NCI-H2081 treated with DMSO at 0.1 percent for 48 hours (cell line): ENCODE measurements around the gene JTB.

Source experiments
- DNase-seq: peaks from one replicate; lab custom pipeline; 2025; lab: John Stamatoyannopoulos, UW

The JTB gene

DNA sequence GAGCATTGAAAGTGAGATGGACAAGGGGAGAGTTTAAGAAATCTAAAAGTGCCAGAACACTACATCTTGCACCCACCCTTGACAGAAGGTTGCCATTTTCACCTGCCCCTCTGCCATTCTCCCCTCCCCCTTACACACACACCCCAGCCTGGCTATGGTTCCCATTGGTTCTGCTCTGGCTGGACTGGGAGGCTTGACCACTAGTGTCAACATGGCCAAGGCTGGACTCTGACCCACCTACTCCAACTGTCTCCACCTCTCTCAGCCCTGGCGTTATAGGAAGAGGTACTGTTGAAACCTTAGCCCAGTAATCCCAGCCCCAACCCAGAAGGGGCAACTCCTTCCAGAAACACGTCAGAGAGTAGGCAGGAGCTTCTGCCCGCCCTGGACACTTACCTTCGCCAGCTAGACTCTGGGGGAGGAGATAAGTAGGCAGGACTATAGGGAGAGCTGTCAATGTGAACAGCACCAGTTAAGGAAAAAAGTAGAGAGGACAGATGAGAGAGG is 23.6 kb downstream of the JTB start:
- DNase-seq = no peak

DNA sequence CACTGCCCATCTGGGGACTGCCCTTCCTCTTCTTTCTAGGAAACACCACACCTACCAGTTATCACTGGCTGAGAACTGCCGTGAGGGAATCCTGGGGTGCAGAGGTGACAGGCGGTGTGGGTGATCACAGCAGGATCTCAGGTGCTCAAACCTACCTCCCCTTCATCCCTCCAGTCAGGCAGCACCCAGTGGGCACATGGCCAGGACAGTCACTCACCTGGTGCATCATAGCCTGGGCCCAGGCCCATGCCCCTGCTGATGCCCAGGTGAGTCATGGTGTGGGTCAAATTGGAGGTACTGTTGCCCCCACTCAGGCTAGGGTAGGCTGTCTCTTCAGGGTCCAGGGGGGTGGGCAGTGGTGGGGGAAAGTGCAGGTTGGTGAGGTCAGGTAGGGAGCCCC is 25.7 kb downstream of the JTB start:
- DNase-seq = no peak

DNA sequence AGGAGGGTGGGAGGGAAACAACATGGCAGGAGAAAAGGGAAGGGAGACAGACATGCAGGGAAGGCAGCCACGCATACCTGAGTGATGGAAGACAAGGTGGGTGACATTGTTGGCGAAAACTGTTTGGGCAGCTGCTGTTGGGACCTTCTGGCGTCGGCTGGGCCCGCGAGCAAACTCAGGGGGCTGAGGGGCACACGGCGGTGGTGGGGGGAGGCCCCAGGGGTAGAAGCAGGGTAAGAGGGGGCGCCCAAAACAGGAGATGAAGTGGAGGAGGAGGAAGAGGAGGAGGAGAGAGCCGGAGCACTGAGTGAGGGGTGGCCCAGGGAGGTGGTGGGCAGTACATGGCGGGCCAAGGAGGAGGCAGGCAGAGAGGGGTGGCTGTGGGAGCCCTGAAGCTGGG is 26.3 kb downstream of the JTB start:
- no peak for DNase-seq

DNA sequence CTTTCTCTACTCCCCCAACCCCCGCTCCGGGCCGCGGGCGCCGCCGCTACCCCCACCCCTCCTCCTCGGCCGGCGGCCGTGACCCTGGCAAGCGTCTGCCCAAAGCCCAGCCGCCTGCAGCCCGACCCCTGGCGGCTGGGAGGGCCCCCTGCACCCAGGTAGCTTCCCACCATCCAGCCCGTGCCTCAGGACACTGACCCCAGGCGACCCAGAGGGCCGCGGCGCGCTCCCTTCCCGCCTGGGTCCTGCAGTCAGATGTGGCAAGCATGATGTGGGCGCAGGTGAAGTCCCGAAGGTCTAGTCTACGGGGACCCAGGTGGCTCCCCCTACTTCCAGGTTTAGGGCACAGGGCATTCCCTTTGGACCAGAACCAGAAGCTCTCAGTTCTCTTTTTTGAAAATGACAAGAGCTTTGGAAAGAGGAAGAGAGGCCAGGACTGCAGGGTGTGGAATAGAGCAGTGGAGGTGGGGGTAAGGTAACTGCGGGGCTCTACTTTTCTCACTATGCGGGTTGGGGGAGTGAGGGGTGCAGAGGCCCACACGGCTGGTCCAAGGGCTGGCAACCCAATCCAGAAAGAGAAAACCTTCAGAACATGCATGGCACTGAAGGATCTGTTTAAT is 30.7 kb downstream of the JTB start, which contains the start of gene DENND4B:
Gene DENND4B (minus strand): TSS at position 97 of the 620 bp plus-strand sequence. CDS start 2,344 bp downstream, outside the sequence.
- DNase-seq = no peak

DNA sequence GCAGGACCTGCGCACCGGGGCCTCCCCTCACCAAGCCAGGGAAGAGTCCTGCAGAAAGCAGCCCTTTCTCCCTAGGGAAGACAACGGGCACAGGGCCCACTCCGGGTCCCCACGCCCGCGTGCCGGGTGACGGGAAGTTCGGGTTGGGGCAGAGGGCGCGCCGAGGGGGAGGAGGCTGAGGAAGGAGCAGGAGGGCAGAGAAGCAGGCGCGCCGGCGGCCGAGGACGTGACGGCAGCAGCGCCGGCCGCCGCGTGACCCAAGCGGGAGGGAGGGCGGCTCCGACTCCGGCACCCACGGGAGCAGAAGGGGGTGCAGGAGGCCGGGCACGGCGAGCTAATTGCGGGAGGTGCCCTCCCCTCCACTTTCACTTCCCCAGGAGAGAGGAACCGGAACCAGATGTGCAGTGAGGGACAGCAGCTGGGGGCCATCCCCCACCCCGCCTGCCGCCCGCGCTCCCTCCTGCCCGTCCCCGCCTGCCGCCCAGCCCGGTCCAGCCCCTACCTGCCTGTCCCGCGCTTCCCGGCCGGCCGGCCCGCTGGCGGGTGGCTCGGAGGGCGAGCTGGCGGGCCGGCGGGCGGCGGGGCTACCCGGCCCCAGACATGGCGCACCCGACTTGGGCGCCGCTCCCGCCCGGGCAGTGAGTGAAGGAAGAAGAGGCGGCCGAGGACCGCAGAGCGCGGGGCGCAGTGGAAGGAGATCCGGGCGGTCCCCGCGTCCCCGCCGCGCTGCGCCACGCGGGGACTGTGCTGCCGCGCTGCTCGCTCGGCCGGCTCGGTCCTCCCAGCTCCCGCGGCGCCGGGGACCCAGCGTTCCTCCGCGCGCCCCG is 31.5 kb downstream of the JTB start:
- no peak for DNase-seq

DNA sequence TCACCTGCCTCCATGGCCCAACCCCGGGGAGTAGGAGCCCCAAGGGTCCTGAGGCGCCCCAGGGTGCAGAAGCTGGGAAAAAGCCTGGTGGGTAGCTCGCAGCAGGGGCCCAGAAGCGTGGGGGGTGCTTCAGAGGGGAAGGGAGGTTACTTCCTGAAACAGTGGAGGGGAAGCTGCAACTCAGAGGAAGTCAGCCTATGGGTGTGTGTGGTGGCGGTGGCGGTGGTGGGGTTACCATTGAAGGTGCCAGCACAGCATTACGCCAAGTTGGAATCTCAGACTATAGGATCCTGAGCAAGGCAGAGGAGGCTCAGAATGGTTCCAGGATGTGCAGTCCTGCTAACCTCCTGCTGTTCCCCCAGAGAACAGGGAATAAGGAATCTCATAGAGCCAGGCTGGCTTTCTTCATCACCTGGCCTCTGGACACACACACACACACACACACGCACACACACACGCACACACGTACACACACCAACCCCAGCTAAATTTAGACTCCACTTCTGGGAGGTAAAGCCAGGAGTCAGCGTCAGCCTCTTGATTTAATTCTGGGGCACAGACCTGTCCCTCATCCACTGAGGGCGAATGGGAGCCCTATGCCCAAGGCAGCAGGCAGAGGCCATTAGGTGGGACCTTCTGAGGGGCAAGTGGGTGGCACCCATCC is 32.2 kb downstream of the JTB start:
- DNase-seq = no peak

DNA sequence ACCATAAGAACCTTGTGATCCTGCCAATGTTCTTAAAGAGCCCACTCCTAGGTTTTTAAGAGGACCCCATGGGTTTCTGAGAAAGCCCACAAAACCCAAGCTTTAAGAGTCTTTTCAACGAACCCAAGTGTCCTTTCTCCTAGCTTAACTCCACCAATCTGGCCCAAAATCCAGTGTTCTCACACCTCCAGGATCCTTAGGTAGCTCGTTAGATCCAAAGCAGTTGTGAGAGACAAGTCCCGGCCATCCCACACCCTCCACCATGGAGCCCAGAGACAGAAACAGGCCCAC is 32.7 kb downstream of the JTB start:
- DNase-seq = no peak

DNA sequence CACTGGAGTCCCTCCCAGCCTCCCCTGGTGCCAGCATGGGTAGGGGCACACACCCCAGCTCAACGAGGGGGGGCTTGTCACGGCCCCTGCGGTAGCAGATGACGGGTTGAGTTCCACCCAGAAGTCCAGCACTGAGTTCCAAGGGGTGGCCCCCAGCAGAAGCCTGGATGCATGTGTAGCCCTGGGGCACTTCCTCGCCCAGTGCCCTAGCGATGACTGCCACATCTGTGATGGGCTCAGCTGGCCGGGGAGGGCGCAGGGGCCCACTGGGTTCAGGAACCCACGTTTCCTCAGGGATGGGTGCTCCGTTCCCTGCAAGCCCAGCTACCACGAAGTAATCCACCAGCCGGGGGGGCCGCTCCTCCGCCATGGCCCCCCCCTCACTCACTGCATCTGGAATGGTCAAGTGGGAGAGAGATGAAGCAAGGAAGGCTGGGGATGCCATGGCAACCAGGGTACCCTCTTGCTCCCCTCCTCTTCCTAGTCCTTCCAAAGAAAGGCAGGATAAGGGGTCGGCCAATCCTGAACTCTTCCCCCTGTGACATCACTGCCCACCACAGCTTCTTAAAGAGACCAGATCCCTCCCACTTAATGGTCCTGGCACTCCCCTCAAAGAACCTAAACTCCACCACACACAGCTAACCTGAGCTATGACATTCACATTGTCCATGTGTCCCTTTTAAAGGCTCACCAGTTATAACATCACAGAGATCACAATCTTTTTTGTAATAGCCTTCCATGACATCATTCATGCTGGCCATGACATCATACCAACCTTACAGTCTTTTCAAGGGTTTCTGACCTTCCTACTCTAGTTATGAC is 33.3 kb downstream of the JTB start:
- no peak for DNase-seq

DNA sequence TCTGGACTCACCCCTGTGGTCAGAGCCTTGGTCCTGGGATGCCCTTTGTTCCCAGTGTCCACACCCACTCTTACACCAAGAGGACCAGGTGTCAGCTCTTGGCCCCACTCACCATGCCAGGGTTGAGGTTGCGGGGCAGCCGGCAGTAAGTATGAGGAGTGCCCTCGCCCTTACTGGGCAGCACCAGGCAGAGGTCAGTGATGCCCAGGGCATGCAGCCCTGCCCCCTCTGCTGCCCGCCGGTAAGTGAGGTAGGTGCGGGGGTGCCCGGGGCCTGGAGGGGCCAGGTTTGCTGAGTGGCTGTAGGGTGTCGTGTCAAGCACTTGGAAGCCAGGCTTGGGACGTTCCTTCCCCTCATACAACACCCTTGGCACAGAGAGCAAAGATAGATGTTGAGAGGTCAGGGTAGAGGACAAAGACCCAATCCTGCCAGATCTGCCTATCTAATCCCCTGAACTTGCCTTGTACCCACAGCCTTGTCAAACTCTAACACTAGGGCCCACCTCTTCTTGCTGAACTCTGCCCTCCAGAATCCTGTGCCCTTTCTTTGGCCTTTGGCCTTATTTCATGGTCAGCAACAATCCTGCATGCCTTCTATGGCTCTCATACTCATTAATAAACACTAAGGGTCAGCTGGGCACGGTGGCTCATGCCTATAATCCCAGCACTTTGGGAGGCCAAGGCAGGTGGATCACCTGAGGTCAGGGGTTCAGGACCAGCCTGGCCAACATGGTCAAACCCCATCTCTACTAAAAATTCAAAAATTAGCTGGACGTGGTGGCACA is 34.5 kb downstream of the JTB start:
- DNase-seq = no peak

DNA sequence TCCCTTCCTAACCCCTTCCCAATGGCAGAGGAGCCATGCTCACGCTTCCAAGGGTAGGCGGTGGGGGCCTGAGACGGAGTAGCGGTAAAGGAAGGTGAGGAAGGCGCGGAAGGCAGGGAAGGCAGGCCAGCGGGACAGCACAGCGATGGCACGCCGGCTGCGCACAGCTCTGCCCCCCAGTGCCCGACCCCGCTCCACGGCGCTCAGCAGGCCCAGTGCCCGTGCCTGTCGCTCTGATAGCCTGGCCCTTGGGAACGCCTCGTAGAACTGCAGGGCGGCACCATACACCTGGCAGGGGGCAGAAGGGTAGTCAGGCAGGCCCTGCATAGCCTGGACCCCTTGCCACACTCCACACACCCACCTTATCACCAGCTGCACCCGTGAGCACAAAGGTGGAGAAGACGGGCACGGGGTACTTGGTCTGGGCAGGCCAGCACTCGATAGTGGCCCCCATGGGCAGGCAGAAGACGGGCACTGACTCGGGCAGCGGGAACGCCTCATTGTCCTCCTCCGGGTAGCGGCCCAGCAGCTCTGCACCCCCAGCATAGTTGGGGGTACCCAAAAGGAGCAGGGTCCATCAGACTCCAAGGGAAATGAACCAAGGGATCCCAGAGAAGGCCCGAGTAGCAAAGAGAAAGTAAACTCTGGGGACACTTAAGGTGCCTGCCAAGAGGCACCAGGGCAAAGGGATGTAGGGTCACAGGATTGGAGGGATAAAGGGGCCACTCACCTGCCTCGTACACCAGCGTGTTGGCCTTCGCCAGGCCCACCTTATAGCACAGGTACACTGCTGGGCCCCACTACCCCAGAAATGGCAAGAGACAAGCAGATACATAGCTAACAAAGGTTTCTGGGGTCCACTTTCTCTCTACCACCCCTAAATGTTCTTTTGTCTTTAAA is 35.4 kb downstream of the JTB start:
- DNase-seq = no peak

DNA sequence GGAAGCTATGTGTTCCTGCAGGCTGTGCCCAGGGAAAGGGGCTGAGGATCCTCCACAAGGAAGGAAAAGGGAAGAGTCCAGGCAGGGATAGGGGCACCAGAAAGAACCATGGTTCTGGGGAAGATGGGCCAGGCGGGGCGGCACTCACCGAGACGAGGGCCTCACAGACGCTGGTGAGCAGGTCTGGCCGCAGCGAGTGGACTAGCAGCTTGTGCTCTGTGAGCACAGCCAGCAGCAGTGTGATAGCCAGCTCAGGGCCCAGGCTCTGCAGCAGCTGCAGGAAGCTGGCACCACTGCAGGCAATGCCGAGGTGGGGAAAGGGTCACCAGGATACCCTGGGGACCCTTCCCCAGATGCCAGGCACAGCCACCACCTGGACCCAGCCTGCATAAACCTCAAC is 36.7 kb downstream of the JTB start:
- DNase-seq = no peak

DNA sequence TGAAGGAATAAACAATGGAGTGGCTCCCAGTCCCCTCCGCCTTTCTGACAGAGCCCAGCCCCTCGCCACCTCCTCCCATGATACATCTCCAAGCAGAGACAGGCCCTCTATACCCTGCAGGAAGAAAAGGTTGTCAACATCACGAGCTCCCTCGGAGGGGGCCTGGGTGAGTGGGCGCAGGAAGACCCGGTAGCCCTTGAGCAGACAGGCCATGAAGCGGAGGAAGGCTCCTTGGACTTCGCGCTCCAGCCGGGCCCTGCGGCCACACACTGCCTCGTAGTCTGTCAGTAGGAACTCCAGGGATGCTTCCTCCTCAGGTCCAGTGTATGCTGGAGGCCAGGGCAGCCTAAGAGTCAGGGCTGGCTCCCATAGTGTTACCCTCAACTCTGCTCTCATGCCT is 38.0 kb downstream of the JTB start:
- no peak for DNase-seq

DNA sequence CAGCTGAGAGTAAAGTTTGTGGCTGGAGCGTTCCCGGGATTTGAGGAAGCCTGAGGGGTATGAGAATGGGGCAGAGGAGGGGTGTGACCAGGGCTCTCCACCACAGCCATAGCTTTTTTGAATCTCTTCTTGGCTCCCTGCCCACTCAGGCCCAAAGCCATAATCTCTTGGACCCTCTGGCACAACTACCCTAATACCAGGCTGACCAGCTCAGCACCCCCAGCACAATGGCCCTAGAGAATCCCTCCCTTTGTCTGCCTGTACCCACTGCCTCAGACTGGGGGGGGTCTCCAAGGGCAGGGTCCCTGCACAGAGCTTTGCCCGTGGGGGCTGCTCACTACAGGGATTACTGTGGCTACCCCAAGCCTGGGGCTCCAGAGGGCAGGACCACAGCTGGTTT is 38.5 kb downstream of the JTB start:
- no peak for DNase-seq

DNA sequence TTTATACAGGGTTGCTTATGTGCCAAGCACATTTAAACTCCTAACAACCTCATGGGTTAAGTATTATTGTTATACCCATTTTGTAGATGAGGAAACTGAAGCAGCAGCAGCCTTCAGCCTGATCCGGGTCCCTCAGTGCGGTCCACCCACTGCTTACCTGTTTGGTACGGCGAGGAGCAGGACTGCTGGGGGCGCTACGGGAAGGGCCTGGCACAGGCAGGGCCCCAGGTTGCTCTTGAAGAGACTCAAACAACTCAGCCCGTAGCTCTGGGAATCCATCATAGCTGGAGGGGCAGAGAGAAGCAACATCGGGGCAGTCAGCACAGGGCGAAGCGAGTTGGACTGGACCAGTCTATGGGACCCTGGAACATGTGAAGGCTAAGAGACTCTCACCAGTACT is 40.1 kb downstream of the JTB start:
- no peak for DNase-seq

DNA sequence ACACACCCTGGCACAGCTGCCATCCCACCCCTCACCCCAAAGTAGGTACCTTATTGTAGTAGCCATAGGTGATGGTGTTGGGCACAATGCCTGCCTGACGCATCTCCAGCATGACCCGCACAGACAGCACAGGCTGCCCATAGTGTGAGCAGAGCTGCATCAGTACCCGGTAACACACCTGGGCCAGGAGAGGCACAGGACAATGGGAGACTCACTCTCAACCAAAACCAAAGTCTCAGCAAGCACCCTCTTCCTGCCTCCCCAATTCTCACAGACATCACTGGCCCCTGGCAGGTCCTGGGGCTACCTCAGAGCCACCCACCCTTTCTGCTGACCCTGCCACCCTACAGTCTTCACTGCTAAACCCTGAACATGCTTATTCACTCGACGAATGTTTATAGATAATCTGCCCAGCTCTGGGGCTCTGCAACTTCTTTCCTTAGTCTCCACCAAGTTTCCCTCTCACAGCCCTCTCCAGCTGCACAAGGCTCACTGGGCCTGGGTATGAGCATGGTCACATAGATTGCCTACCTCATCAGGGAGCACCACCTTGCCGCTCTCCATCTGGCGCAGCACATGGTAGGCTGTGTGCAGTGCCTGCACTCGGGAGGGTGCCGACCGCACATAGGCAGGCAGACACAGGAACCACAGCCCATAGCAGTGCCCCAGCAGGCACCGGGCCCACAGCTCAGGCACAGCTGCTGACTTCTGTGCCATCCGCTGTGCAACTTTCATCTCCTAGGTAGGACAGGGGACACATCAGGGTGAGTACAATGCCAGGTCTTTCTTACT is 41.3 kb downstream of the JTB start:
- no peak for DNase-seq

DNA sequence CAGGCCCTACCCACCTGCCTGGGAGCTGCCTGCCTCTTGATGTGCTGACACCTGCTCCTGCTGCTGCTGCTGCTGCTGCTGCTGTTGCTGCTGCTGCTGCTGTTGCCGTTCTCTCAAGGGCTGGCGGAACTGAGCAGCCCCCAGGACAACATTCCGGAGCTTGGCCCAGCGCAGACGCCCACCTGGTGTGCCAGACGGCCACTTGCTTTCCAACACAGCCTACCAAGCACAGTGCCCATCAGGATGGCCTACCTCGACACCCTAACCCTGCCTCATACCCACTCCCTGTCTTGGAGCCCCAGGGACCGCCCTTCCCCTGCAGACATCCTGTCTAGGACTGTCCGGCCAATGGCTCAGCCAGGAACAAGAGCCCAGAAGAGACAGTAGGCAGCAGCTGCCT is 42.7 kb downstream of the JTB start:
- DNase-seq = no peak

DNA sequence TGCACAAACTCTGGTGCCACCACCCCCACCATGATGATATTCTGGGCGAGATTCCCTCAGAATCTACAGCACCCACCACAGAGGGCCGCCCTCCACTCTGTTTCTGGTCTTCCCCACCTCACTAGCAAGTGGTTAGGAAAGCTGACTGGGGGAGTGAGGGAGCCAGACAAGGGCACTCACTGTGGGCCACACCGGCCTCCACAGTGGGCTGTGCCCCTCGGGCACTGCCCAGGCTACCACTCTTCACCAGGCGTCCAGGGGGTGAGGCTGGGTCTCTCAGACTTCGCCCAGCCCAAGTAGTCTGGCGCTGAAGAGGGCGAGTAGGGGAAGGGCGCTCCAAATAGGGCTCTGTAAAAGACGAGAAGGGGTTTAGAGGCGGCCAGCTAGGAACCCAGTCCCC is 43.5 kb downstream of the JTB start:
- no peak for DNase-seq

DNA sequence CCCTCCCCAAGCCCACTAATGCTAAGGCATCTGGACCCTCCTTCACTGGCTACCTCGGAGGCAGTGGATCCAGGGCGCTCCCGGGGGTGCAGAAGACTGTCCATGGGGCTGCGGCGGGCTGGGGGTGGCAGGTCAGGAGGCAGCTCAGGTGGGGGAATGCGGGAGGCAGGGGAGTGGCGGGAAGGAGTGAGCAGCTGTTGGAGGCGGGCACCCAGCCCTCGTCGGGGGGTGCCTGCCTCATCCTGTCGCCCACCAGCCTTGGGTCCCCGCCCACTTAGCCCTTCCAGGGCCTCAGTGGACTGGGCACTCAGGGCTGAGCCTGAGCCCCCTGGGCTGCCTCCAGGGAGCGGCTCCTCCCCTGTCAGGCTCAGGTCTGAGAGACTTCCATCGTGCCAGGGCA is 44.0 kb downstream of the JTB start:
- no peak for DNase-seq
